Activated T-helper 1 cell treated with anti-CD3 and anti-CD28 coated beads, Interleukin-2, amount 50 U/mL, for 16 hours (primary cell): ENCODE data around the gene MCM5.
"Not testable (repeated sequence)": the region's sequence is repeated elsewhere in the genome, so short reads cannot be mapped to it uniquely, and the experiment has no call there.

ENCODE experiments used
- DNase-seq, 2 donors: peaks; one replicate each; pipeline ENCODE4 v3.0.0-alpha.2; 2020; ENCODE audit warnings: low read depth in 1 of 2, low spot score in 1 of 2

The MCM5 gene

DNA sequence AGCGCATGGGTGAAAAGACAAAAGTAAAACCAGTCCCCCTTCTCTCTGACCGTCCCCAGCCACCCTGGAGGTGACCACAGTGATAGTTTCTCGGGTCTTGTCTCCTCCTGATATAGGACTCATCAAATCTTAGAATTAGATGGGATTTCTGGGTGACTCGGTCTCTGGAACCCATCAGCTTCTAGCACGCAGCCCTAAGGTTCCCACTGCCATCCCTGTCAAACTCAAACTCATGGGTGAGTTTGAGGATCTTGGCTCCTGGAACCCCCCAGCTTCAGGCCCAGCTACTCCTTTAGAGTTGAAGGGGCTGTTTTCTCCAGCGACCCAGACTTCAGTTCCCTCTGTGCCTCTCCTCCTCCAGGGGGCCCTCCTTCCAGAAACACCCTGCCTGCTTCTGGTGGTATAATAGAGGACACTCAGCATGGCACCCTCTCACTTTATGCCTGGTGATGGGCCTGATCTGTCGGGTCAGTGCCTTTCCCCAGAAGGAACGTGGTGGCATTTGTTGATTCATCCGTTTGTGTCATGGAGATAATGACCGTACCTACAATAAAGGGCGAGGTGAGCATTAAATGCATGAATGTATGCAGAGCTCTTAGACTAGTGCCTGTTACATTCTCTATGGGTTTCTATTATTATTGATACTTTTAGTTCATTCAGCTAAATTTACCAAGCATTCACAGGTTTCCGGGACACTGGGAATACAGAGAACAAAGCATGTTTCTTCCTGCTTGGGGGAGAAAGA is 31.7 kb downstream of the MCM5 start:
- no peak for DNase-seq

DNA sequence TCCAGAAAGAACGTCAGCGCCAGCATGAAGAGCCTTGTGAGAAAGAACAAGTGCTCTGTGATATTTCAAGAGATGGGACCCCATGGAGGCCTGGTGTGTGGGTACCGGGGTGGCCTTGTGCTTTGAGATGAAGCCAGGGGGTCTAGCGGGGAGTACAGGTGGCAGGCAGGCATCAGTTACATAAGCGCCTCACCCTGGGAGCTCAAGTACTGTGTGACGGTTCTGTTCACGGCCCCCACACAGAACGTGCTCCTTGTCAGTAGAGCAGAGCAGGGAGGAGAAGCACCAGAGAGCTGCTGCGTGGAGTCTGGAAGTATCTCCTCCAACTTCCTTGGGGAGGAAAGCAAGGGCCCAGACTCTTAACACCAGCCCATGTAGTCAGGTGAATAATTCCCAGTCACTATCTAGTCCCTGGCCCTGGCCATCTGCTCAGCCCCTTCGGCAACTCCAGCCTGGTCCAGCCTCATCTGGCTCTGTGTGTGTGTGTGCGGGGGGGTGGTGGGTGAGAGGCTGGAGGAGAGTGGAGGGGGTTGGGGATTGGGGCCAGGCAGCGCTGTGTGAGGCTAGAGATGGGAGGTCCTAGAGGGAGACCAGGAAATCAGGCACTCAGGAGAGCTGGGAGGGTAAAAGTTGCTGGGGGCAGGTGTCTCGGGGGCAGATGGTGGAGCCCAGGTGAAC is 32.4 kb downstream of the MCM5 start:
- no peak for DNase-seq

DNA sequence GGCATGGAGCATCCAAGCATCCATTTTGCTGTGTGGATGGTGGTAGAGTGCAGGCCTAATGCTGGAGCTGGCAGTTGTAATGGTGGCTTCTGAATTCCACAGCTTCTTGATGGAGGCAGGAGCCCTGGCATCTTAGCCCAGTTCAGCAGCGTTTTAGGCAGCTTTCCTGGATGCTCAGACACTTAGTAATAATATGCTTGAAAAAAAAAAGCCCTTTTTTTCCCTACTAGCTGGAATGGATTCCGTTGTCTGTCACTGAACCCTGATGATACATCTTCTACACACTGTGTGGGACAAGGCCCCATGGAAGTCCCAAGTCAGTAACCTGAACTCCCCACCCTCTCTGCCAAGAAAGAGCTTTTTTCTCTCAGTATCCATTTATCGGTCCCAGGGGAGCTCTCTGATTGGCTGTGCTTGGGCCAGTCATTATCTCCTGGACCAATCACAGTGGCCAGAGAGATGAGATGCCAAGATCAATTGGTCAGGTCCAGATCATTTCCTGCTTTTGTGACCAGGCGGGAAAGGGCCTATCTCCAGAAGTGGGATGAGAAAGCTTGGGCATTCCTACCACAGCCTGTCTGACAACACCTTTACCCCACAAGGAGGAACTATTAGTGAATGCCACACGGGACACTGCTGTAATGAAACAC is 34.2 kb downstream of the MCM5 start:
- no peak for DNase-seq

DNA sequence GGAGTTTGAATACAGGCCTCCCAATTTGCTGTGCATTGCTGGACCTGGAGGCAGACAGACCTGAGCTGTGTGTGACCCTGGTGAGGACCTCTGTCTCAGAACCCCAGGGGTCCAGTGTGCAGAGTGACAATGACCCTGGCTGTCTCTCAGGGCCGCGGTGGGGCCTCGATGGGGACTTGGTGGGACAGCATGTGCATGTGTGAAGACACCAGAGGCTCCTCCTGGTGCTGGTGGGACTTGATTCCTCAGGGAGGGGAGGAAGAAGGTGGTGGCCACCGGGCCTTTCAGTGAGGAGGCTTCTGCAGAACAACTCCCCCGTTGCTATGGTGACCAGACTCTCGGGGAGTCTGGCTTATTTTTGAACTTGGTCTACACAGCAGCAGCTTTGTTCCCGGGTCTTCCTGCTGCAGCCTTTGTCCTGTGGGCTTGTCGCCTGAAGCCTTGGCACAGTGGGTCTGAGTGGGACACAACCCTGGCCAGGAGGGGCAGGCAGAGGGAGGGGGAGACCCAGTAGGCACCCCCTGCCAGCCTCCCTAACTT is 35.3 kb downstream of the MCM5 start:
- DNase-seq, result no peak

DNA sequence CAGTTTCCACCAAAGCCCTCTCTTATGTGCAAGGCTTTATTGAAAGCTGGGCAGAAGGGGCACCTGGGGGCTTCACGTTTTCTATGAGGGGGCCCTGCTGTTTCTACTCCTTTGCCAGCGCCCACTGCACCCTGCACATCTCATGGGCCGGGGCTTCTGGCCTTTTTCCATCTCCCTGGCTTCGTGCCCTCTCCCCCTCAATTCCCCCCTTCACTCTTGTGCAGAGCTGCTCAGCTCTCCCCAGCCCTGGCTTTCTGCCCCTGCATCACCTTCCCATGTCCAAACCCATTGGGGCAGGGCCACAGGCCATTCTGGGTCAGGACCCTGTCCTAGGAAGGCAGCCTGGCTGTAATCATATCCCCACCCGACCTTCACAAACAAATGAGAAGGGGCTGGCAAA is 36.5 kb downstream of the MCM5 start:
- no peak for DNase-seq

DNA sequence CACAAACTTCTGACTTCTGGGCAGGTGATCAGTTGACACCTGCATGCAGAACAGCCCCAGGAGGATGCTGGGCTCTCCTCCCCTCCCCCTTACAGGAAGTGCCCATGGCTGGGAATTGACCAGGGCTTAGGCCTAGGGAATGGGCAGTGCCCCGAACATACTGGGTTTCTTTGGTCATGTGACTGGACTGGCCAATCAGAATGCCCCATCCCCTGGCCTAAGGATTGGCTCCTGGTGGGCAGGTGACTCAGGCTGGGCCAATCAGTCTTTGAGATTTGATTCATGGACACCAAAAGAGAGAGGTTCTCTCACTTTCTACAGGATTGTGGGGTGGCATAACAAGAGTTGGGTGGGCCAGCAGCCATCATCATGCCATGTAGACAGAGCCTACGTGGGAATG is 37.1 kb downstream of the MCM5 start:
- no peak for DNase-seq

DNA sequence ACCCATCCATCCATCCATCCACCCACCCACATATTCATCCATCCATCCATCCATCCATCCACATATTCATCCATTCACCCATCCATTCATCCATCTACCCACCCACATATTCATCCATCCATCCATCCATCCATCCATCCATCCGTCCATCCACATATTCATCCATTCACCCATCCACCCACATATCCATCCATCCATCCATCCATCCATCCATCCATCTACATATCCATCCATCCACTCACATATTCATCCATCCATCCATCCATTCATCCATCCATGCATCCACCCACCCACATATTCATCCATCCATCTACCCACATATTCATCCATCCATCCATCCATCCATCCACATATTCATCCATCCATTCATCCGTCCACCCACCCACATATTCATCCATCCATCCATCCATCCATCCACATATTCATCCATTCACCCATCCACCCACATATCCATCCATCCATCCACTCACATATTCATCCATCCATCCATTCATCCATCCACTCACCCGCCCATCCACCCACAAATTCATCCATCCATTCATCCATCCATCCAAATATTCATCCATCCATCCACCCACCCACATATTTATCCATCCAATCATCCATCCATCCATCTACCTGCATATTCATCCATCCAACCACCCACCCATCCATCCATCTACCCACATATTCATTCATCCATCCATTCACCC is 38.9 kb downstream of the MCM5 start:
- not testable (repeated sequence) for DNase-seq

DNA sequence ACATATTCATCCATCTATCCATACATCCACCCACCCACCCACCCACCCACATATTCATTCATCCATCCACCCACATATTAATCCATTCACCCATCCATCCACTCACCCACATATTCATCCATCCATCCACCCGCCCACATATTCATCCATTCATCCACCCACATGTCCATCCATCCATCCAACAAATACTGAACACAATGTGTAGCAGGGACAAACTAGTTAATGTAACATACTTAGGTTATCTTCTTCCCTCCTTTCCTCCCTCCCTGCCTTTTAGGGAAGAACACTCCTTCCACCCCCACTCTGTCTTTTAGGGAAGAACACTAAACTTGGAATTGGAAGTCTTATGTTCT is 39.4 kb downstream of the MCM5 start:
- DNase-seq, result no peak

DNA sequence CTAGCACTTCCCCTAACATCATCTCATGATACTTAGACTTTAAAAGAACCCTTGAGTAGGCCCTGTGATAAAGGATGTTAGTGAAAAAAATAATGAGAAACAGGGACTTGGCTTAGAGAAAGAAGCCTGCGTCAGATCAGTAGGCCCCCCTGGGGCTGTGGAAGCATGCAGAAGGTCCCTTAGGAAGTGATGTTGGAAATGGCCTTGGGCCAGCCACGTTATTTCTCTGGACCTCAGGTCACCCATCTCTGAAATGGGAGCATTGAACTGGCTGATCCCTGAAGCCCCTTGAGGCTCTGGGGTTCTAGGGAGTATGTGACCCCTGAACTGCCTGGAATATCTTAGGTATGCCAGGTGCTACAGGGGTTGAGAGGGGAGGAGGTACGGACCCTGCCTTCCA is 40.2 kb downstream of the MCM5 start:
- no peak for DNase-seq

DNA sequence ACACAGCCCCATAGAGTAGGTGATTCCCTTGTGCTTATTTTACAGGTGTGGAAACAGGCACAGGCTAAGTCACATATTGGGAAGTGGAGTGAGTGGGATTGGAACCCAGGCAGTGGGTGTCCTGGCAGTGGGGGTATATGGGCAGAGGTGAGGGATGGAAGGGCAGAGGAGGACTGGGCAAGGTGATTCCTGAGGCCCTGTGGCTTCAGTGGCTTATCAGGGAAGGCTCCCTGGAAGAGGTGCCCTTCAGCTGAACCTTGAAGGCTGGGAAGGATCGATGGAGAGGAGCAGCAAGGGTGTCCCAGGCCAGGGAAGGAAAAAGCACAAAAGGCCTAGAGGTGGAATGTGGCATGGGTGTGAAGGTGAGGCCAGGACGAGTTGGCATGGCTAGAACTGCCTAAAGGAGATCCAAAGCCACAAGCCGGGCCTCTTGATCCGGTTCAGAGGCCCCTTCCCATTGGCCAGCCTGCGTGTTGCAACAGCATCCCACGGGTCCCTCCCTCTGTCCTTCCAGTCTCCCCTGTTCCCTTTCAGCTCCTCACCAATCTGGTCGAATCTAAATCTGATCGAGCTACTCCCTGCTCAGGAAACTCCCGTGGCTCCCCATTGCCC is 41.7 kb downstream of the MCM5 start:
- DNase-seq, result no peak

DNA sequence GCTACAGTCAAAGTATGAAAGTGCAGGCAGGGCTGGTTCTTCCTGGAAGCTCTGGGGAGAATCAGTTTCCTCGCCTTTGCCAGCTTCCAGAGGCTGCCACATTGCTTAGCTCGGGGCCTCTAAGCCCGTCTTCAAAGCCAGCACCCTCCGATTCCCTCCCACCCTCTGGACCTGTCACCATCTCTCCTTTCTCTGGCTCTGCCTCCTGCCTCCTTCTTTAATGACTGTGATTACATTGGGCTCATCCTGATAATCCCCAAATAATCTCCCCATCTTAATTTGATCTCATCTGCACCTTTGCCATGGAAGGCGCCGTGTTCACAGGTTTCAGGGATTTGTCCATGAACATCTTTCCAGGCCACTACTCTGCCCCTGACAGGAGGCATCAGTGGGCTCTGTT is 42.5 kb downstream of the MCM5 start:
- no peak for DNase-seq

DNA sequence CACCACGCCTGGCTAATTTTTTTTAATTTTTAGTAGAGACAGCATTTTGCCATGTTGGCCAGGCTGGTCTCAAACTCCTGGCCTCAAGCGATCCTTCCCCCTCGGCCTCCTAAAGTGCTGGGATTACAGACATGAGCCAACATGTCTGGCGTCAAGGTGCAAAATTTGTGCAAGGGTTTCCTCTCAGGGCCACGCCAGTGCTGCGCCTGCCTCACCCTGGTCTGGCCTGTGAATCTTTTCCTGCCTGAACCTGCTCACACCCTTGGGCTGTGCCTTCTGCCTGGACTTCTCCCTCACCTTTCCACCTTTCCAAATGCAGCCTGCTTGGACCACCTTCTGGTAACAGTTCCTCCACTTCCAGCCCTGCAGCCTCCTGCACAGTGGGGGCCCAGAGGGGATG is 43.4 kb downstream of the MCM5 start:
- no peak for DNase-seq

DNA sequence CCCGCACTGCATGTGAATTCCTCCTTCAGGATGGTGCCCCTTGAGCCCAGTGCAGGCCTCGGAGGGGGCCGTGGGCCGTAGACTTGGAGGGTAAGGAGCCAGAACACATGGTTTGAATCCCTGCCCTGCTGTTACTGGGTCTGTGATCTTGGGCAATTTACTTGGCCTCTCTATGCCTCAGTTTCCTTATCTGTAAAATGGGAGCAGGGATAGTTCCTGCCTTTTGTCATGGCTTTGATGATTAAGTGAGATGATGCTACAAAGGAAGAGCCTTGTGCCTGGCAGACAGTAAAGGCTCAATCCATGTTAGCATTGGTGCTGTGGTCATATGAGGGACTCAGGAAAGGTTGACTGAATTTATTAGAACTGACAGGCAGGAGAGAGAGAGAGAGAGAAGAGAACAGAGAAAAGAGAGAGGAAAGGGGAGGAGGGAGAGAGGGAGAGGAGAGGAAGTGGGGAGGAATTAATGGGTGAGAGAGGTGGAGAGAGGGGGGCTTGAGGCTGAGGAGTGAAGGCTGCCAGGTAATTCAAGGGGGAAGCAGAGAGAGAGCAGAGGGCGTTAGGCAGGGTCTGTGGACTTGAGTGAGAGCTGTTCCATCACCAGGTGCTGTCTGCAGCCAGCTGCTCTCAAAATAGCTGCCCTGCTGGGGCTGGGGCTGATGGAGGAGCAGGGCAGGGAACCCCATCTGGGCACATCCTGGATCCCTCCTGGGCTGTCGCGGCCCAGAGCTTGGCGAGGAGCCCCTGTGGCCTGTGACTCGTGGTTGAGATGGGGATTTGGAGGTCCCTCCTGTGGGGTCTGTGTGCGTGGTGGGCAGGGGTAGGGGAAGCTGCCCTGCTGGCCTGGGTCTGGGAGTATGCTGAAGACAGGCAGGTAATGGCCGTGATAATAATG is 44.1 kb downstream of the MCM5 start:
- no peak for DNase-seq

DNA sequence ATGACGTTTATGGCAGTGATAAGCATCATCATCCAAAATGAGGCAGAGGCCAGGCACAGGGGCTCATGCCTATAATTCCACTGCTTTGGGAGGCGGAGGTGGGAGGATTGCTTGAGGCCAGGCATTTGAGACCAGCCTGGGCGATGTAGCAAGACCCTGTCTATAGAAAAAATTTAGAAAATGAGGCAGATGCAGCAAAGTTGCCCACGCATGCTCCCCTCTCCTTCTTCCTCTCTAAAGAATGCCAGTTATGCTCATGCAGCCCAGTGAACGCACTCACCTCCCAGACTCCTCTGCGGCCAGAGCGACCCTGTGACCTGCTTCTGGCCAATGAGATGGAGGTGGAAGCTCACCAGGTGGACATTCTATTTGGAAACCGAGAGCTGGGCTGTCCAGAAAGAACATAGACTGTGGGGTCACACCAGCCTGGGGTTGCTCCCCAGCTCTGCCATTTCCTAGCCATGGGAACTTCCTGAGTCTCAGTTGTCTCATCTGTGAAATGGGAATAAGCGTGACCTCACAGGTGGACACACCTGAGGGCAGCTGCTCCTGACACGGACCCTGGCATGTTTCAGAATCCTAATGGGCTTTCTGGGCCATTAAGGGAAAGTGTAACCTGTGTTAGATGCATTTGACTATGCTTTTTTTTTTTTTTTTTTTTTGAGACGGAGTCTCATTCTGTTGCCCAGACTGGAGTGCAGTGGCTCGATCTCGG is 44.9 kb downstream of the MCM5 start:
- no peak for DNase-seq

DNA sequence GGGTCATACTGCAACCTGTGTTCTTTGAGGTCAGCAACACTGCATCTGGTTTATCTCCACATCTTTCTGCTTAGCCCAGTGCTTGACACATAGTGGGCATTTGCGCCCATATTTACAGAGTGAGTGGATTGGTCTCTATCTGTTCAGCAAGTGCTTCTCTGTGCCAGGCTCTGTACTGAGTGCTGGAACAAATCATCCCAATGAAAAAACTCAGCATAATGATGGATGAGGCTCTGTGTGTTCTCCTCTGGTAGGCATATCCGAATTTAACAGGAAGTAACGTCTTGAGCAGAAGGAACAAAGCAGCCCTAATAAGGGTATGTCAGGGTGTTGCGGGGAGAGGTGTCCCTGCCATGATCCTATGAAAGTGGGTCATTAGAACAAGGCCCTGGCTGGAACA is 46.0 kb downstream of the MCM5 start:
- no peak for DNase-seq

DNA sequence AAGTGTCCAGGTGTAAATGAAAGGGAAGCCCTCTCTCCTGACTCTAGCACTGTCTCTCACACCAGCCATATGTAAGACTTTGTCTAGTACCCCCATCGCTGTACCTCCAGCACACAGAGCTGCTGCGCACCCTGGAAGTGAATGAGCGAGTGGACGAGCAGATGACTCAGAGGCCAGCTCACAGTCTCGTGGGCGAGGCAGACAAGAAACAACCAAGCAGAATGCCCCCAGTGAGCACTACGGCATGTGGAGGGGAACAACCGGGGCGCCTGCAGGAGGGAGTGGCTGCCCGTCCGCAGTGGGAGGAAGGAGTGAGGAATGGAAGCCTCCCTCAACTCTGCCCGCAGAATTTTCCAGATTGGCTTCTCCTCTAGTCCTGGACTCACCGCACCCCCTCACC is 46.4 kb downstream of the MCM5 start:
- DNase-seq, result no peak

DNA sequence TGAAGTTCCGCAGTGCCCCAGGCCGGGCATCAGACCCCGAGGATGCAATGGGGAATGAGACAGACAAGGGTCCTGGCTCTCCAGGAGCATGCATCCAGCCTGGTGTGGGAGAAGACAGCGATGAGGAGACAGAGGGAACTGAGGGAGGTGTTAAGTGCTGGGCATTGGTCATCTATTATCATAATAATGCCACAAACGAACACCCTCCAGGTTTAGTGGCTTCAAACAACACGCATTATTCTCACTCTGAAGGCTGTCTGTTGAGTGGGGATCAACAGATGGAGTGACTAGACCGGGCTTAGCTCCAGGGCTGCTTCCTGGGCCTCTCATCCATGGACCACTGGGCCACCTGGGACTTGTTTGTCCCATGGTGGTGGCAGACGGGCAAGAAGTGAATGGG is 48.6 kb downstream of the MCM5 start:
- DNase-seq, result no peak

DNA sequence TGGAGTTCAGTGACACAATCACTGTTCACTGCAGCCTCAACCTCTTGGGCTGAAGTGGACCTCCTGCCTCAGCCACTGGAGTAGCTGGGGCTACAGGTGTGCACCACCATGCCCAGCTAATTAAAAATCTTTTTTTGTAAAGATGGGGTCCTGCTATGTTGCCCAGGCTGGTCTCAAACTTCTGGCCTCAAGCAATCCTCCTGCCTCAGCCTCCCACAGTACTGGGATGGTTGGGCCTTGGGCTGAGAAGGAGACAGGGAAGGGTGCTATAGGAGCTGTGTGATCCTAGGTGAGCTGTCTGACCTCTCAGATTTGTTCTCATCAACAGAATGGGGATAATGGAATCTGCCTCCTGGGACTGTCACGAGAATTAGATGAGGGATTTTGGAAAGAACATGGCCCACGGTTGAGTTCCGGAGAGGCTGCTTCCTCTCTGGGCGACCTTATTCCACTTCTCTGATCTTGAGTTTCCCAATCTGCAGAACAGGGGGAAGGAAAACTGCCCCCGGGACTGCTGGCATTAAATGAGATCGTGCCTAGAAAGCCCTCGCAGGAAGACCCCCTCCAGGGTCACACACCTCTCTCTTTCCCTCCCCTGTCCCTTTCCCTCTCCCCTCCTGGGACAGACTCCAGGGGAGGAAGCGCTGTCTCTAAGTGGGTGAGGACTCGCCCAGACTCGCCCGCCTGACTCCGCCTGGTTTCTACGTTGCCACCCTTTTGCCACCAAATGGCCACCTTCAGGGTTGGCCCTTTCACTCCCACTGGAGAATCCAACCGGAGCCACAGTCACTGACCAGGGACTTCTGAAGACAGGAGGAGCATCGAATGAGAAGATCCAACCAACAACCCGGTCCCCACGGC is 50.1 kb downstream of the MCM5 start:
- DNase-seq, result no peak
